GM18505 (cell line): Measurements from ENCODE around the gene HMCN2.

Source experiments
- ATAC-seq: cut with Tn5 transposase; IDR thresholded peaks from one replicate; pipeline ENCODE4 v1.9.1; 2021; ENCODE audit not compliant: unreplicated experiment
- POLR2A ChIP-seq: IDR thresholded peaks from 4 replicates; pipeline ENCODE4 v1.6.1; 2011; ENCODE audit warnings: borderline replicate concordance; ENCODE audit not compliant: insufficient read depth, insufficient read length; ENCODE audit errors: extremely low read depth

HMCN2 gene

GRCh38 chr9:130365323-130365721, 99.8 kb downstream of the HMCN2 start:
- no peak for ATAC-seq
- TF ChIP-seq POLR2A = no peak

- no peak for TF ChIP-seq POLR2A
- no peak for ATAC-seq
Measured at GRCh38 chr9:130366072-130366471, 100.5 kb downstream of the HMCN2 start.

GRCh38 chr9:130366888-130367550, 101.5 kb downstream of the HMCN2 start:
- ATAC-seq = no peak
- no peak for TF ChIP-seq POLR2A

GRCh38 chr9:130368631-130369103, 103.1 kb downstream of the HMCN2 start:
- no peak for TF ChIP-seq POLR2A
- ATAC-seq = no peak

- ATAC-seq = no peak
- no peak for TF ChIP-seq POLR2A
Measured at GRCh38 chr9:130370226-130370625, 104.7 kb downstream of the HMCN2 start.

- TF ChIP-seq POLR2A = no peak
- no peak for ATAC-seq
Measured at GRCh38 chr9:130371196-130371966, 105.8 kb downstream of the HMCN2 start.

- no peak for ATAC-seq
- no peak for TF ChIP-seq POLR2A
Measured at GRCh38 chr9:130372057-130372456, 106.5 kb downstream of the HMCN2 start.

GRCh38 chr9:130373679-130374325, 108.2 kb downstream of the HMCN2 start:
- no peak for ATAC-seq
- no peak for TF ChIP-seq POLR2A

GRCh38 chr9:130377612-130378011, 112.1 kb downstream of the HMCN2 start:
- ATAC-seq = no peak
- no peak for TF ChIP-seq POLR2A

- ATAC-seq = no peak
- TF ChIP-seq POLR2A = no peak
Measured at GRCh38 chr9:130378875-130379648, 113.5 kb downstream of the HMCN2 start.

- ATAC-seq = no peak
- no peak for TF ChIP-seq POLR2A
Measured at GRCh38 chr9:130379649-130379970, 114.0 kb downstream of the HMCN2 start.

GRCh38 chr9:130380920-130381469, 115.4 kb downstream of the HMCN2 start:
- no peak for ATAC-seq
- no peak for TF ChIP-seq POLR2A

GRCh38 chr9:130381660-130382059, 116.1 kb downstream of the HMCN2 start:
- TF ChIP-seq POLR2A = no peak
- no peak for ATAC-seq
